HG02870 (cell line): ENCODE results near the gene ZNF407.

Experiments
- ATAC-seq: cut with Tn5 transposase; IDR thresholded peaks from one replicate; pipeline ENCODE4 v1.9.1; 2021; ENCODE audit warnings: mild to moderate bottlenecking, moderate library complexity; ENCODE audit not compliant: unreplicated experiment

Gene ZNF407

DNA sequence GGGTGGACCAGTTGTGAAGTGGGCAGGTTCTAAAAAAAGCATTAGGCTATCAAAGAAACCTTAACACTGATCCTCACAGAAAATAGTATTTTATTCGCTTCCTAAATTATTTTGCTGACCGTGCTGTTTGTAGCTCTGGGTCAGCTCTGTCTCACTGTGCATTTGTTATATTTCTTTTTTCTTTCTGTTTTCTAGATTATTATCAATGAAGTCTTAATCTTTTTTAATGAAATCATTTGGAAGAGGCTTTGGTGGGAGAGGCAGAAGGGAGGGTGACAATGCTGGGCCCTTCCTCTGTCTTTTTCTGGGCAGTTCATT lies 397.7 kb downstream of the ZNF407 start:
- ATAC-seq = no peak

DNA sequence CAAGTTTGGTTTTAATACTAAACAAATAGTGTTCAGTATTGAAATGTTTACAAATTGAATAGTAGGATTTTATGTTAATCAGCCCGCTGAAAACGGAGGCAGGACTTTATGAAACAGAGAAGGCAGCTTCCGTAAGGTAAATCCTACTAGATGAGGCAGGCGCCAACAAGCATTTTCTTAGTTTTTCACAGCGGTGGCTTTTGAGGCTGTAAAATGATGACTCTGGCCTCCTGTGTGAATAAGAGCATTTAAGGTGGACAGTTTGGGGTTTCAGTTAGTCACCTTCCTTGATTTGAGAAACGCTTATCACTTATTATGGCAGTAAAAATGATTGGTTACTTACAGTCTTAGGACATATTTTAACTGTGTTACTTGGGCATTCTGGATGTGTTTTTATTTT lies 398.4 kb downstream of the ZNF407 start:
- ATAC-seq = no peak

DNA sequence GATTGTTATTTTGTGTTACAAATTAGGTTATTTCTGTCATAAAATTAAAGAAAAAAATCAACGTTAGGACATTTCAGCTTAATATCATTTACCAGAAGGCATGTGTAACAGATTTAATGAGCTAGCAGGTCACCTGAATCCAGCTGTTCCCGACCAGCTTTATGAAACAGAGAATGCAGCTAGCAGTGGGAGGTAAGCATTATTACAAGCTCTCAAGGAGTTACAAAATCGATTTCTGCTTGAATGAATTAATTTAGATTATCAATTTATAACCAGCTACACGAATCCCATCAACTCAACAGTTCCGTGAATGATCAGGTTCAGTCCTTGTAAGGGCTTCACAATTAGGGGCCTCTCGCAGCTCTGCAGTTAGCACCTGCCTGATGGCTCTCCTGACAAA lies 399.3 kb downstream of the ZNF407 start:
- no peak for ATAC-seq

DNA sequence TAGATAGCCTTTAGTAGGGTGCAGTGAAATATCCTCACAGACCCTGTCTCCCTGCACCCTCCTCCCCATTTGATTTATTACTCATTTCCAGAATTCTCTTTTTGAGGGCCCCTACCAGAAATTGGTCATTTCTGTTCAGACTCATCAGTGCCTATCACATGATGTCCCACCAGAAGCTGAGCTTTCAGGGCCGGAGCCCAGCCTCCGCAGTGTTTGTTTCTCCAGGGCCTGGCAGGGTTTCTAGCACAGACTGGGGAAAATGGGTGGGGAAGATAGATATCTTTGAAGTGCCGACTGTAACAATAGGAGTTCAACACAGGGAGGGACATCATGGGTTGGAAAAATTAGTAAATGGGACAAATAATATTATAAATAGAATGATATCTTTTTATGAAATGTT lies 403.2 kb downstream of the ZNF407 start:
- no peak for ATAC-seq

DNA sequence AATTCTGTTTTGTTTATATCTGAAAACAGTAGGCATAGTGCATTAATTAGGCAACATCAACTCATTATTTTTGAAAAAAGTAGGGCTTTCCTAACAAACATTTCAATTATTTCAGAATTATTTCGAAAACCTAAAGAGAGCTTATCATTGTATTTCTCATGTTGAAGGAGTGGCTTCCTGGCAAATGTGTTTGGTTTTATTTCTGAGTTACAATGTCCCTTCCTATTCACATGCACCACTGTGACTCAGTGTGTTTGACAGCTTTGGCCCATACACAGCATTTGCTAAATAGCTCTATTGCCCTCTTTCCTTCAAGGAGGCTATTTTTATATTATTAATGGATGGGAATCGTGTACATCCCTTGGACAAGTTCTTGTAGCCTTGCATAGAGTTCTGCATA lies 405.4 kb downstream of the ZNF407 start:
- ATAC-seq = no peak

DNA sequence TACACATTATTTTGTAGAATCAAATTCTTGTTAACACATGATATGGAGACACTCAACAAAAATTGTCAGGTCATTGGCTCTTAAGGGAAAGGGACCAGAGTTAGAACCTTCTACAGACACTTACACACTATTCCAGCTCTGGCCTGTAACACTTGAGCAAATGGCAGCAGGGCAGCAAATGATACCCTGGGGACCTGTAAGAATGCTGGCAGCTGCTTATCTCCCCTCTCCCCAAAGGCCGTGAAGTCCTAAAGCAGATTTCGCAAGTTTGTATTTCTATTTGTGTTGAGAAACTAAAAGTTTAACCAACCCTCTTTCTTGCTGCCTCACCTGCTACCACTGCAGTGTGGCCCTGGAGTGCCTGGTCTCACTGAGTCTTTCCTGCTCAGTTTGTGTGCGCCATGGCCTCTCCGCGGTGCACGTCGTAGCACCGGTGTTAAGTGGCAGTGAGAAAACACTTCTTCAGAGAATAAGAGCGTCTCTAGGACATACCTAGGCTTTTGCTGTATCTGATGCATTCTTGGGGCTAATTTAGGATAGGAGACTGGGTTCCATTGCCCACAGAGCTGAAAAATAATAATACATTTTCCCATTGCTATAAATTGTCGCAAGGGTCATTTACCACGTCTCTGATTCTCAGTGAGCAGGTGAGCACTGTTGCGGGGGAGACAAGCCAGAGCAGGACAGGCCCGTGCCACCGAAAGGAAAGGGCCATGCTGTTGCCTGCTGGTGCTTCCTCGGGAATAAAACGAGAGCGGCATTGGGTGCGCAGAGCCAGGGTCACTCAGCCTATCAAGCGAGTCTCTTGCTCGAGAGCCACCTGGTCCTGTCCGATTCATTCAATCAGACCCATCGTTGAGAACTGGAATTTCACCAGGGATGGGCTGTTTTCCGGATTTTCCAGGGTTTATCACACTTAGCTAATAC lies 406.4 kb downstream of the ZNF407 start:
- no peak for ATAC-seq

DNA sequence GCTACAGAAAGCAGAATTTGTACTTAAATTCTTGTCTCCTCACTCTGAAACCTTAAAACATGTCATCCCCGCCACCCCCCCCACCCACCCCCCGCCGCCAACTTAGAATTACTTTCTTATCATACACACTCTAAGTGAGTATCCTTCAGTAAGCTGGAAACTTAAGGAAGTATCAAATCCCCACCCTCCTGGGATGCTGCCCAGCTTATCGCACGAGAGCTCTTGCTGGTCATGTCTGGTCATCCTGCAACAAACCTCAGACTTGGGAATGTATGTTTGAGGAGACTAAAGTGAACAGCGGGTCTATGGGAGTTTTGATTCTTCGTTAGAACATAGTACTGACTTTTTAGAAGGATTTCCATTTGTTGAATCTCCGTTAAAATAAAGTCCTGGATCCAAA lies 408.0 kb downstream of the ZNF407 start:
- ATAC-seq = no peak

DNA sequence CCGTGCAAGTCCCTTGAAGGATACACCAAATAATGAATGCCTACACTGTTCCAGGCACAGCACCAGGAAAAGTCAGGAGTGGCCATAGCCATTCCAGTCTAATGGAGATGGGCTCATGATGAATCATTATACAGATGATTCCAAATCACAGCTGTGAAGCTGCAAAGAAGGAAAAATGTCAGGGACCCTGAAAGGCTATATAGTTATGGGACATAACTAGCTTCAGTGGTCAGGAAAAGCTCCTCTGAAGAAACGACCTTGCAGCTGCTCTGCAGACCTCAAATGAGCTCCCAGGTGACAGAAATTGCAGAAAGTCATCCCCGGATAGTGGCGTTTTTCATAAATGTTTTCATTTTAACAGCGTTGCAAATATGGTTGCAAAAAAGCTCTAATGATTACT lies 410.5 kb downstream of the ZNF407 start:
- ATAC-seq = no peak

DNA sequence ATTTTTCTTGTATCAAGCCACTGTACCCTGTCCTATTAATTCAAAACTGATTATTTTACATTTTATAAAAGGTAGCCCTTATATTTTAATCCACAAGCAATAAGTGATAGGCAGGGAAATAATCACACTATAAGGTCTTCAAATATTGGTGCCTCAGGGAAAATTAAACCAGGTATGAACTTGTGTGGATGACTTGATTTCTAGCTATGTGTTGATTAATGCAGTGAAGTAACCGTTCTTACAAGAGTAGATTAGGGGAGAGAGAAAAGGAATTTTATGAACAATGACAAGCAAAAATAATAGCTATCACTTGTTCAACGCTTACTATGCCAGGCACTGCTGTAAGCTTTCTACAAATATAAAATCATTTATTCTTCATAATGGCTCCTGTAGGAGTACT lies 411.6 kb downstream of the ZNF407 start:
- ATAC-seq = no peak

DNA sequence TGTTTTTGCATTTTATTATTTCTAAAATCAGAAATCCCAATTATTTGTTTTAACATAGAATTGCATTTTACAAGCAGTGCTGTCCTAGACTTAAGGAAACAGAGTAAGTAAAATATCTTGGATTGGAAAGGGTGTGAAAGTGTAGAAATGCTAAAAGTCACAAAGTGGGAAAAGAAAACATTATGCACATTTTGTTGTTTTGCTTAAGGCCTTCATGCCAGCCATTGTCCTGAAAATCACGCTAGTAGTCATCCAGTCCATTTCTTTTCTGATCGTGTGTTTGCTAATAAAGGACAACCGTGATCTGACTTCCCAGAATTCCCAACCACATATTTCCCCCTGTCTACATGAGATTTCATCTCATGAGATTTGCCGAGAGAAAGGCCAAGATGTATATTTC lies 412.2 kb downstream of the ZNF407 start:
- no peak for ATAC-seq

DNA sequence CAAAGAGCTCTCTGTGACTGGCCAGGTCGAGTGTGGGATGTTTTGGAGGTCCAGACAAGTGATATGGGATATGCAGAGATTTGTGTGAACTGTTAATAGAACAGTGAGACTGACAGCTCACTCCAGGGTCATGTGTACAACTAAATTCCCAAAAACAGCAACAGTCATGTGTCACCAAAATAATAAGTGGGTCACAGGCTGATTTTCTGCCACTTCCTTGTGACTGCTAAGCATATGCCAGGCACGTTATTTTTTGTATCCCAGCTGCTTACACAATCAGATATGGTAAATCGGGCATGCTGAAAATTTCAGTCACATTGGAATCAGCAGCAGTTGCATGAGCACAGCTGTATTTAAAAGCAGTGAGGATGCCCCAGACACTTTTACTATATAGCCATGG lies 412.6 kb downstream of the ZNF407 start:
- no peak for ATAC-seq

DNA sequence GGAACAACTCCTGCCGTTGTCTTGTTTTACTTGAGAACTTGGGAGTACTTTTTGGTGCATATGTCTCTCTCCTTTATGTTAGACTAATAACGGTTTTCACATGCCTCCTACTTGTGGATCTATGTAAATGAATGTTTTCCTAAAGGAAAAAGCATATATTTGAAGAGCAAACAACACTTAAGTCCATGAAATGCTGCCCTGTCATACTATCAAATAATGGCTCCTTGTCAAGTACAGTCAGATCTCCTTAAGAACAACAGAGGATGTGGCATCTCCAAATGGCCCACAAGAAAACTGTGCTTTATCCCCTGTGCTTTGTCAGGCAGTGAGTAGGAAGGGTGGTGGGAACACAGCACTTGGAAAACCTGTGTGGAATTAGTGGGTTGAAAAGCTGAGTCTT lies 413.0 kb downstream of the ZNF407 start:
- no peak for ATAC-seq

DNA sequence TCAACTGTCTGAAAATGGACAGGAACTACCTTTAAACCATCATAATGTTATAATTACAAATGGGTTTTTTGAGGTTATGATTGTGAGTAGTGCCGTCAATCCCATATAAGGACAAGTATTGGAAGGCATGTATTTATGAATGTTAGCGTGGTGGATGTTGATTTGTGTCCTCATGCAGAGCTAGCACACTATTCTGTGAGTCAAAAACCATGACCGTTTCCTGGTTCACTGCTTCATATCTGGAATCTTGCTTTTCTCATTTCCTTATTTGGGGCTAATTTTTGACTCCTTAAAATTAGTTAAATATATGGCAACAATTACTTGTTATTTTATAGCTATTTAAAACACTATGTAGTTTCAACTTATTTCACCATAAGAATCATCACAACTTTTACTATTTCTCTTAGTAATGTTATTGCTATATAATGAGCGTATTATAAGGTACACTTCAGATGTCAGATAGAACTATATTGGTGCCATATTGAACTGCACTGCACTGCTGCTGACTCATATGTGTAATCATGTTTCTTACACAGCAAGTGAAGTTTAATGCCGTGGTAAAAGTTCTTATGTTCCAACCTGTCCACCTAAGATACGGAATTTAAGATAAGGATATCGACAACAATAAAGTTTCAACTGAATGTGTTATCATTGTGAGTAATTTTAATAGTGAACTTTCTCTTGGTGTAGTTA lies 418.5 kb downstream of the ZNF407 start:
- peak; percentile 95 for ATAC-seq

DNA sequence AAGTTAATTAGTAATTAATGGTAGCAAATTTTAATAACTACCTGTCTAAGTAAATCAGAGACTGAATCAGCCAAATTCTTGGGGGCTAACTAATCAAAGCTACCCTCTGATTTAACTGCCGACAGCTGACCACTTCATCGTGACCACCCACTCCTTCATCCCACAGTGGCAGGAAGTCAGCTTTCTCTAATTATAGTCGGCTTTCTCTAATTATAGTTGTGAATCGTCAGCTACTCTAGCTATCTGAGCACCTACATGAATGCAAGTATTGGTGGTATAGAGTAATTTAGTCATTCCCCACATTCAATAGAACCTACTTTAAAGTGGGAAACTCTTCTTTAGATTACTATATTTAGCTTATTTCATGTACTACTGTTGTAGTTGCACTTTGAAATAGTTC lies 425.8 kb downstream of the ZNF407 start:
- peak; percentile 72 for ATAC-seq

DNA sequence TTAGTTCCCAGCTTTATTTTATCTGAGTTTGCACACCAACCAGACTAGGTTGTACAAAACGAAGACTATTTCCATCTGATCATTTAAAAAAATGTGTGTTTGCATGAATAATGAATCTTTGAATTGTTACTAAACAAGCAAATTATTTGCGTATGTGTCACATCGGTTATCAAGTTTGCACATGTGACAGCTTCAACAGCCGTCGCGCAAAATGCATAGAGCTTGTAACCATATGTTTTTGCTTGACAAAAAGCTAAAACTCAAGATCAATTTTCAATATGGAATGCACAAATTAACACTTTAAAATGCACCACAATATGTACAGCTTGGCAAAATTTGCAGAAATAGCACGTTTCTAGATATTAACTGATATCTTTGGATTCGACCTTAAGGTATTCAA lies 427.2 kb downstream of the ZNF407 start:
- ATAC-seq = no peak

DNA sequence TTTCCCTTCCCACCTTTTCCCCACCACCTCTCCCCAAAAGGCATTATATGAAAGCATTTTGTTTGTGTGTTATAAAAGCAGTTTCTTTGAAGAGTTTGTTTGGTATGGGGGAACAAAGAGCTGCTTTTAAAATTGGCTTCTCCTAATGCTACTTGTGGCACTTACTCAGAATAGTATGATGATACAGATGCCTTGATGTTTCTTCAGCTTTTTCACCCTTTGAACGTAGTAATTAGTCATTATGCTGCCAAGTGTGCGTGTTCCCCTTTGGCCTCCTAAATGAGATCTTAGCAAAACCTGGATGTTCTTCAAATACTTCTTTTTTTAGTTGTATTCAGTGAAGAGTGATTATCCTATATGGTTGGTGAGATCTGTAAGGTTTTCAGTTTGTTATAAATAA lies 427.9 kb downstream of the ZNF407 start:
- ATAC-seq = no peak

DNA sequence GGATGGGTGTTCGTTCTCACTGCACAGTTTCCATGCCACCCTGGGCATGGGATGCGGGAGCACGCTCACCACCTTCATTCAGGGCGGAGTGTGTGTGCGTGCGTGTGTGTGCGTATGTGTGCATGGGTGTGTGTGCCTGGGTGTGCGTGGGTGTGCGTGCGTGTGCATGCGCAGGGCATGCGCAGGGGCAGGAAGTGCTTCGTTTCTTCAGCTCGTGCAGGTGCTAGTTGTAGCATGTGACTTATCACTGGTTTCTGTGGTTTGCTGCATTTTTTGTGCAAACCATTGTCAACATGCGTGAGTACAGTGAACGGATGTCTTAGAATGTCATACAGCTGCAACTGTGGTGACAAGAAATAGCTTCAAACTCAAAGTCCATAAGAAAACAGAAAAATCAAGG lies 431.8 kb downstream of the ZNF407 start:
- ATAC-seq = no peak

DNA sequence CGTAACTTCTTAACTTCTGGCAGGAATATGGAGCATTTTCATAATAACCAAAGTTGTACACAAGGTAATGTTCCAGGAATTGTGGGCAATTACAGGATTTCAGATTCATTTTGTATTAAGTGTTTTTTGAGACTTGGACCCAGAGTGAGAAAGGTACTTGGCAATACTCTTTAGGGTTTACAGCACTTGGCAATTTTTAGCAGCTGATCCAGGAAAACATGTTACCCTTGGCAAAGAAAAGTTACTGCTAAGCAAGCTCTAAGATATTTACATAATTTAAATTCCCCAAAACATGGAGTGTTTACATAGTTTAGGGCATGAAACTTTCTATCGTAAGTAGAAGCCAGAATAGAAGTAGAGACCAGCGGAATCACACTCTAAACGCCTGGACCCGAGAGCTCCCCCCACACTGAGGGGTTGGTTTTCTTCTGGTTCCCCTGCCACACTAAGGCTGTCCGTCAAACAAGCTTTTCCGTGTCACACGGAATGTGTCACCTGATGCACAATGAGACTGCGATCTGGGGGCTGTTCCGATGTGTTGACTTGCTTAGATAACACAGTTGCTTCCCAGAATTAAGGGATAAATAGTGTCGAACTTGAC lies 434.1 kb downstream of the ZNF407 start:
- no peak for ATAC-seq

DNA sequence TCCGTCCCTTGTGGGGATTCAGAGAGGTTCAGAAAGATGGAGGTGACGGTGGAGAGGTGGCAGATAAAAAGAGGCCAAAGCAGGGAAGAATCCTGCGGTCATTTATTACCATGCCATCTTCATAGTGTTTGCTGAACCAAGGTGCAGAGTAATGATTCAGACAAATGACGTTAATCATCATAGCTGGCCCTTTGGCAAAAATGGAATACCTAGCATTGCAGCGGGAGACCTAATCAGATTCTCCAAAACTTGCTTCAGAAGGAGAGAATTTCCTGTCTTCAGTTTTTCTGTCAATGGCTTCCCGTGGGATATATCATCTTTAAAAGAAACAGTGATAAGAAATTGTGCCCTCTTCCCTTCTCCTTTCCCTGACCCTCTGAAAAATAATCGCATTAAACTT lies 435.8 kb downstream of the ZNF407 start:
- ATAC-seq = no peak

DNA sequence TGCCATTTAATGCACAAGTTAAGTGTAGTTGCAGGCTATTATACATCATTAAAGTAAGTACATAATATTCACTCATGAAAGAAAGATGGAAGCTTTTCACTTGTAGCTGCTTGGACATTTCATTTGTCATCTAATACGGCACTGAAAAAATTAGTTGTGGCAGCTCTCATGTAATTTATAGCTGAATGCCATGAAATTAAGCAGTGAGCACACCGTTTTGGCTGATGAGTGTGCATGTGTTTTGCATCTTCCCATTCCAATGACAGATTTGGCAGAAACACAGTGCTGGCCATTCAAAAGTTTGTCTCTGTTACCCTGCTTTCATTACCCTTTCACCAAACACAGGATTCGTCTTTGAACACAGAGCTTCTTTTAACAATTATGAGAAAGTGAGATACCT lies 437.3 kb downstream of the ZNF407 start:
- ATAC-seq = no peak

DNA sequence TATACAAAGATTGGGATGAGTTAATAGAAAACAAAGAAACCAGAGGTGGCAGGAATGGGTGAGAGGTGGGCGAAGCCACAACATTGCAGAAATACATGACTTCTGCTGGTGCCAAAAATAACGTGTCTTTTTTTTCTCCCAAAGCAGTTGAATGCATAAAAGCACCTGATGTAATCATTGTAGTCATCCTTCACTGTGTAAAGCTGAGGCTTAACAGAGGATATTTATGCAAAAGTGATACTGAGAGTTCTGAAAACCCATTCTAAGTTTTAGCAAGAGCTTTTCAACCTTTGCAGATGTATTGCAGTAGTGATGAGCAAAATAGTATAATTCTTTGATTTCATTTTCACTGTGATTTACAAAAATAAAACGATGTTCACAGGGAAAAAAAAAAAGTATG lies 438.3 kb downstream of the ZNF407 start:
- ATAC-seq = peak; percentile 62
